HepG2 (cell line): ENCODE data around the gene AKR7A3. TPM values are rescaled to one million over a fixed set of nuclear protein-coding genes. Genes with fewer than 3 reads are reported as not detected.

Experiments used
- CHD4 ChIP-seq: fragments of 200-600 bp; sonication (generic); IDR thresholded peaks from 2 replicates; pipeline ENCODE4 v1.7.0; 2017; ENCODE audit warnings: mild to moderate bottlenecking, low read length, borderline replicate concordance
- HNF1B ChIP-seq: sonication (generic); formaldehyde crosslinking; IDR thresholded peaks from 2 replicates; pipeline ENCODE4 v1.5.1; 2020; ENCODE audit warnings: mild to moderate bottlenecking, moderate library complexity, missing genetic modification reagents
- HNF4G ChIP-seq, 2 experiments: sonication (generic) in 1 of 2; formaldehyde crosslinking in 1 of 2; IDR thresholded peaks; 2 replicates each; pipeline versions ENCODE4 v1.4.0 to v1.6.1; 2011 to 2020; ENCODE audit warnings: borderline replicate concordance in 2 of 2, low read depth in 2 of 2, mild to moderate bottlenecking in 2 of 2, low read length in 1 of 2, missing genetic modification reagents in 1 of 2, moderate library complexity in 1 of 2
- KLF12 ChIP-seq: sonication (generic); formaldehyde crosslinking; IDR thresholded peaks from 2 replicates; pipeline ENCODE4 v1.4.0; 2020; ENCODE audit warnings: missing genetic modification reagents, borderline replicate concordance
- KLF6 ChIP-seq: IDR thresholded peaks from 2 replicates; pipeline ENCODE4 v1.8.0; 2016; ENCODE audit warnings: missing biosample characterization, missing genetic modification reagents
- KMT2A ChIP-seq: sonication (generic); formaldehyde crosslinking; IDR thresholded peaks from 2 replicates; pipeline ENCODE4 v1.4.0; 2020; ENCODE audit warnings: missing genetic modification reagents
- MAX ChIP-seq: IDR thresholded peaks from 2 replicates; pipeline ENCODE4 v1.6.1; 2012; ENCODE audit warnings: inconsistent platforms
- RFX5 ChIP-seq: IDR thresholded peaks from 2 replicates; pipeline ENCODE4 v1.6.1; 2011; ENCODE audit warnings: low read depth, low read length, improper control_type of control experiment
- TBP ChIP-seq: sonication (generic); formaldehyde crosslinking; IDR thresholded peaks from 2 replicates; pipeline ENCODE4 v1.5.0; 2020; ENCODE audit warnings: missing genetic modification reagents
- UBTF ChIP-seq: sonication (generic); formaldehyde crosslinking; IDR thresholded peaks from 2 replicates; pipeline ENCODE4 v1.4.0; 2020; ENCODE audit warnings: mild to moderate bottlenecking, missing genetic modification reagents
- ZNF234 ChIP-seq: sonication (generic); formaldehyde crosslinking; conservative IDR thresholded peaks from 2 replicates; pipeline ENCODE4 v1.5.1; 2020; ENCODE audit warnings: mild to moderate bottlenecking, missing genetic modification reagents
- ZNF253 ChIP-seq: sonication (generic); formaldehyde crosslinking; IDR thresholded peaks from 2 replicates; pipeline ENCODE4 v1.8.0; 2022; ENCODE audit warnings: mild to moderate bottlenecking, missing genetic modification reagents, borderline replicate concordance
- ZNF350 ChIP-seq: sonication (generic); formaldehyde crosslinking; IDR thresholded peaks from 2 replicates; pipeline ENCODE4 v1.4.0; 2020; ENCODE audit warnings: mild to moderate bottlenecking, low read depth, missing genetic modification reagents, borderline replicate concordance
- ZNF382 ChIP-seq: sonication (generic); formaldehyde crosslinking; IDR thresholded peaks from 2 replicates; pipeline ENCODE4 v1.5.0; 2020; ENCODE audit warnings: missing genetic modification reagents, mild to moderate bottlenecking, borderline replicate concordance
- ZNF432 ChIP-seq: sonication (generic); formaldehyde crosslinking; IDR thresholded peaks from 2 replicates; pipeline ENCODE4 v1.5.0; 2020; ENCODE audit warnings: missing genetic modification reagents, mild to moderate bottlenecking, borderline replicate concordance
- ZNF558 ChIP-seq: sonication (generic); formaldehyde crosslinking; IDR thresholded peaks from 2 replicates; pipeline ENCODE4 v1.9.0; 2022; ENCODE audit warnings: mild to moderate bottlenecking, missing genetic modification reagents, borderline replicate concordance
- ZNF605 ChIP-seq: sonication (generic); formaldehyde crosslinking; IDR thresholded peaks from 2 replicates; pipeline ENCODE4 v1.8.0; 2022; ENCODE audit warnings: mild to moderate bottlenecking, missing genetic modification reagents
- ZNF678 ChIP-seq: sonication (generic); formaldehyde crosslinking; IDR thresholded peaks from 2 replicates; pipeline ENCODE4 v1.4.0; 2020; ENCODE audit warnings: mild to moderate bottlenecking, missing genetic modification reagents
- ZNF878 ChIP-seq: sonication (generic); formaldehyde crosslinking; IDR thresholded peaks from 2 replicates; pipeline ENCODE4 v1.8.1; 2023; ENCODE audit warnings: mild to moderate bottlenecking, missing genetic modification reagents, moderate library complexity
- polyA plus RNA-seq, 8 experiments: library from polyadenylated mRNA; depleted of rRNA in 3 of 8; stranded (reverse) in 7 of 8; unstranded in 1 of 8; fragments of >200 nt; fragmentation: Illumina TruSeq in 4 of 8; extraction: Trizol in 4 of 8; gene quantifications; 2 replicates each; pipeline versions ENCODE4 v1.2.1 to v1.2.3, GENCODE V29; 2011 to 2016; ENCODE audit warnings: low read depth in 4 of 8, missing spikeins in 1 of 8, mixed read lengths in 1 of 8; ENCODE audit not compliant: insufficient read depth in 1 of 8
- total RNA-seq, 5 experiments: library from RNA; depleted of rRNA; stranded (reverse); fragments of >200 nt; fragmentation: Illumina TruSeq; extraction: Trizol; gene quantifications; 2 replicates each; pipeline ENCODE4 v1.2.3, GENCODE V29; 2016; ENCODE audit warnings: low read depth in 1 of 5
- TF ChIP-seq, protein P1 (sequence below): sonication (generic); formaldehyde crosslinking; IDR thresholded peaks from 2 replicates; pipeline ENCODE4 v1.4.0; 2020; ENCODE audit warnings: missing genetic modification reagents, mild to moderate bottlenecking, borderline replicate concordance
- TF ChIP-seq, protein P2 (sequence below): sonication (generic); formaldehyde crosslinking; IDR thresholded peaks from 2 replicates; pipeline ENCODE4 v1.4.0; 2020; ENCODE audit warnings: missing genetic modification reagents, borderline replicate concordance

AKR7A3 gene
- total and polyA plus RNA-seq, 2 of the 13 experiments (the other 11 are each of a cell fraction or from before 2014, with no cell fraction given): 0.58 to 1.00 TPM

GRCh38 chr1:19338323-19338762, 49.8 kb upstream of the AKR7A3 start (continued):
- peak; percentile 69; the same call in 1 of the 2 replicates for TF ChIP-seq MAX
- TF ChIP-seq HNF4G (IDR thresholded peaks at IDR 0.05; ENCODE audit: borderline replicate concordance, low read depth, low read length): peak; percentile 75; the same call in 1 of the 2 replicates
- TF ChIP-seq HNF4G (CRISPR knock-in tag; IDR thresholded peaks at IDR 0.05; ENCODE audit: borderline replicate concordance, low read depth): peak; percentile 85
- TF ChIP-seq ZNF678 (CRISPR knock-in tag): no peak
- no peak for TF ChIP-seq ZNF253 (CRISPR knock-in tag)
- peak; percentile 61; the same call in 1 of the 2 replicates for TF ChIP-seq KMT2A
- TF ChIP-seq, protein P1, sequence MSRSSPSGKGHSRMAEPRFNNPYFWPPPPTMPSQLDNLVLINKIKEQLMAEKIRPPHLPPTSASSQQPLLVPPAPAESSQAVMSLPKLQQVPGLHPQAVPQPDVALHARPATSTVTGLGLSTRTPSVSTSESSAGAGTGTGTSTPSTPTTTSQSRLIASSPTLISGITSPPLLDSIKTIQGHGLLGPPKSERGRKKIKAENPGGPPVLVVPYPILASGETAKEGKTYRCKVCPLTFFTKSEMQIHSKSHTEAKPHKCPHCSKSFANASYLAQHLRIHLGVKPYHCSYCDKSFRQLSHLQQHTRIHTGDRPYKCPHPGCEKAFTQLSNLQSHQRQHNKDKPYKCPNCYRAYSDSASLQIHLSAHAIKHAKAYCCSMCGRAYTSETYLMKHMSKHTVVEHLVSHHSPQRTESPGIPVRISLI (CRISPR knock-in tag): peak; percentile 57; the same call in 1 of the 2 replicates
- TF ChIP-seq ZNF382 (CRISPR knock-in tag): no peak
- no peak for TF ChIP-seq ZNF878 (CRISPR knock-in tag)
- TF ChIP-seq RFX5: no peak
- no peak for TF ChIP-seq KLF12
- TF ChIP-seq ZNF605 (CRISPR knock-in tag): peak; percentile 64
- TF ChIP-seq CHD4: no peak
- peak; percentile 80 for TF ChIP-seq UBTF (CRISPR knock-in tag)
- peak; percentile 48; the same call in 1 of the 2 replicates for TF ChIP-seq KLF6 (CRISPR knock-in tag)
- TF ChIP-seq TBP: no peak
- TF ChIP-seq ZNF432 (CRISPR knock-in tag): no peak
- 0 out of 2 replicates have a peak, but pooled peaks have one; percentile 24 for TF ChIP-seq HNF1B (CRISPR knock-in tag)
- 0 out of 2 replicates have a peak, but pooled peaks have one; percentile 34 for TF ChIP-seq ZNF558 (CRISPR knock-in tag)
- TF ChIP-seq, protein P2, sequence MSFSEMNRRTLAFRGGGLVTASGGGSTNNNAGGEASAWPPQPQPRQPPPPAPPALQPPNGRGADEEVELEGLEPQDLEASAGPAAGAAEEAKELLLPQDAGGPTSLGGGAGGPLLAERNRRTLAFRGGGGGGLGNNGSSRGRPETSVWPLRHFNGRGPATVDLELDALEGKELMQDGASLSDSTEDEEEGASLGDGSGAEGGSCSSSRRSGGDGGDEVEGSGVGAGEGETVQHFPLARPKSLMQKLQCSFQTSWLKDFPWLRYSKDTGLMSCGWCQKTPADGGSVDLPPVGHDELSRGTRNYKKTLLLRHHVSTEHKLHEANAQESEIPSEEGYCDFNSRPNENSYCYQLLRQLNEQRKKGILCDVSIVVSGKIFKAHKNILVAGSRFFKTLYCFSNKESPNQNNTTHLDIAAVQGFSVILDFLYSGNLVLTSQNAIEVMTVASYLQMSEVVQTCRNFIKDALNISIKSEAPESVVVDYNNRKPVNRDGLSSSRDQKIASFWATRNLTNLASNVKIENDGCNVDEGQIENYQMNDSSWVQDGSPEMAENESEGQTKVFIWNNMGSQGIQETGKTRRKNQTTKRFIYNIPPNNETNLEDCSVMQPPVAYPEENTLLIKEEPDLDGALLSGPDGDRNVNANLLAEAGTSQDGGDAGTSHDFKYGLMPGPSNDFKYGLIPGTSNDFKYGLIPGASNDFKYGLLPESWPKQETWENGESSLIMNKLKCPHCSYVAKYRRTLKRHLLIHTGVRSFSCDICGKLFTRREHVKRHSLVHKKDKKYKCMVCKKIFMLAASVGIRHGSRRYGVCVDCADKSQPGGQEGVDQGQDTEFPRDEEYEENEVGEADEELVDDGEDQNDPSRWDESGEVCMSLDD (CRISPR knock-in tag): no peak
- TF ChIP-seq ZNF350 (CRISPR knock-in tag): peak; percentile 78; the same call in 1 of the 2 replicates
- peak; percentile 76; the same call in 1 of the 2 replicates for TF ChIP-seq ZNF234 (CRISPR knock-in tag)
